SU-DHL-6 (cell line): ENCODE measurements around the gene TMEM200B.

Experiments used
- H2AFZ ChIP-seq: fragments of 200-600 bp; sonication (generic); 2 replicates; pipeline ENCODE4 v1.6.1; 2014; ENCODE audit warnings: low read depth, mild to moderate bottlenecking, moderate library complexity, mixed read lengths, antibody characterized with exemption, low read length; ENCODE audit not compliant: severe bottlenecking
- H3F3A ChIP-seq: fragments of 200-600 bp; shearing (Covaris generic); 2 replicates; pipeline ENCODE4 v1.6.0; 2016; ENCODE audit warnings: antibody characterized with exemption, mild to moderate bottlenecking; ENCODE audit not compliant: insufficient read depth
- H3K27ac ChIP-seq: fragments of 200-600 bp; sonication (generic); 2 replicates; pipeline ENCODE4 v1.5.1; 2016; ENCODE audit warnings: low read depth, mild to moderate bottlenecking, low read length, moderate library complexity, mixed read lengths
- H3K27me3 ChIP-seq: fragments of 200-600 bp; sonication (generic), shearing (Covaris generic); 2 replicates; pipeline ENCODE4 v1.6.0; 2014; ENCODE audit warnings: mild to moderate bottlenecking, low read length
- H3K36me3 ChIP-seq: fragments of 200-600 bp; sonication (generic); 2 replicates; pipeline ENCODE4 v1.6.1; 2014; ENCODE audit warnings: mild to moderate bottlenecking, low read length, mixed read lengths
- H3K4me2 ChIP-seq: fragments of 300-600, 200-600 bp; shearing (Covaris generic), sonication (generic); 2 replicates; pipeline ENCODE4 v1.6.0; 2014; ENCODE audit warnings: low read length, low read depth, mild to moderate bottlenecking; ENCODE audit not compliant: poor library complexity, severe bottlenecking
- H3K4me3 ChIP-seq: fragments of 200-600 bp; sonication (generic); 2 replicates; pipeline ENCODE4 v1.5.1; 2014; ENCODE audit warnings: antibody characterized with exemption, low read length, mild to moderate bottlenecking, mixed read lengths; ENCODE audit not compliant: insufficient read depth, poor library complexity, severe bottlenecking
- H3K79me2 ChIP-seq: fragments of 200-600 bp; sonication (generic); 2 replicates; pipeline ENCODE4 v1.6.1; 2014; ENCODE audit warnings: mild to moderate bottlenecking, low read length, moderate library complexity; ENCODE audit not compliant: insufficient read depth
- H3K9ac ChIP-seq: fragments of 200-600 bp; sonication (generic); 2 replicates; pipeline ENCODE4 v1.7.0; 2014; ENCODE audit warnings: mild to moderate bottlenecking, low read length
- H3K9me2 ChIP-seq: fragments of 200-600 bp; sonication (generic); replicated peaks from 2 replicates; pipeline ENCODE4 v1.6.1; 2014; ENCODE audit warnings: low read length; ENCODE audit not compliant: insufficient read depth
- H3K9me3 ChIP-seq: fragments of 200-600 bp; sonication (generic); 2 replicates; pipeline ENCODE4 v1.6.1; 2014; ENCODE audit warnings: low read length, mixed read lengths; ENCODE audit not compliant: insufficient read depth
- H4K20me1 ChIP-seq: fragments of 200-600 bp; sonication (generic); 2 replicates; pipeline ENCODE4 v1.6.1; 2014; ENCODE audit warnings: low read depth, mild to moderate bottlenecking, antibody characterized with exemption, low read length, moderate library complexity, mixed read lengths
- EZH2phosphoT487 ChIP-seq: fragments of 200-600 bp; sonication (generic), shearing (Covaris generic); conservative IDR thresholded peaks from 2 replicates; pipeline ENCODE4 v1.6.1; 2018; ENCODE audit warnings: mild to moderate bottlenecking, antibody characterized with exemption, low read length, moderate library complexity, mixed read lengths
- TF ChIP-seq, protein P1 (sequence below): fragments of 200-600 bp; sonication (generic); IDR thresholded peaks from one replicate; pipeline ENCODE4 v1.5.1; 2017; ENCODE audit warnings: antibody characterized with exemption, mild to moderate bottlenecking, low read length, moderate library complexity; ENCODE audit not compliant: insufficient read depth, poor library complexity, severe bottlenecking

TMEM200B gene

DNA sequence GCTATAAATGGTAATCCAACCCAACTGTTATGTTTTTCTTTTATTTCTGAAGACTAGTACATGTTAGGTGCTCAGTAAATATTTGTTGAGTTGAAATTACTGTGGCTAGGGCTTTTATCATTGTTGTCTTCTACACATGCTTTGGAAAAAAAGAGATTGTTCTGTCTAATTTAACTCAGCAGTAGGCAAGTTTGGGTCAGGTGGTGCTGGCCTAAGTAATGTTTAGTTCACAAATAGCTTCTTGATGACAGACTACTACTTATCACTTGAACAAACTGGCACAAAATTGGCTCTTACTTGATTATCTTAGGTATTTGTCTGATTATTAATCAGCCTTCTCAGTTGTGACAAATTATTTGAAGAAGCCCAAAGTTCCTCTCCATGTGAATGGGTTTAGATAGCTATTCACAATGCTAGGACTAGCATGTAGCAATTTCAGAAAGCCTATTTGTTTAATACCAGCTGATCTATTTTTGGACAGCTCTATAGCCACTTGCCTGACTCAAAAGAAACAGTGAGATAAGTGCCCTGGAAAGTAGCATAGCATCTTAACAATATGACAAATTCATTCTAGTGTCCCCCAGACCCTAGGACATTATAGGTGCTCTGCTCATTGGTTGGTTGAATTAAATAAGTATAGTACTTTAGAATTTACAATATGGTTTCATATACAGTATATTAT lies 32.6 kb downstream of the TMEM200B start:
- Histone ChIP-seq H4K20me1 (no peaks in the 10 kb centered on the region), H3K4me3 (no peak overlapping the region), H3K79me2 (no peaks in the 10 kb centered on the region), H3K9me3 (no peaks in the 10 kb centered on the region), H3K9ac (no peak overlapping the region), H3K9me2 (no peaks in the 10 kb centered on the region), H2AFZ (no peak overlapping the region), H3F3A (no peaks in the 10 kb centered on the region), H3K27me3 (no peaks in the 10 kb centered on the region), H3K4me2 (no peak overlapping the region), H3K27ac (no peak overlapping the region), H3K36me3 (peaks cover 3% of the 10 kb centered on the region; the same call in 1 of the 2 replicates)
- TF ChIP-seq, protein P1, sequence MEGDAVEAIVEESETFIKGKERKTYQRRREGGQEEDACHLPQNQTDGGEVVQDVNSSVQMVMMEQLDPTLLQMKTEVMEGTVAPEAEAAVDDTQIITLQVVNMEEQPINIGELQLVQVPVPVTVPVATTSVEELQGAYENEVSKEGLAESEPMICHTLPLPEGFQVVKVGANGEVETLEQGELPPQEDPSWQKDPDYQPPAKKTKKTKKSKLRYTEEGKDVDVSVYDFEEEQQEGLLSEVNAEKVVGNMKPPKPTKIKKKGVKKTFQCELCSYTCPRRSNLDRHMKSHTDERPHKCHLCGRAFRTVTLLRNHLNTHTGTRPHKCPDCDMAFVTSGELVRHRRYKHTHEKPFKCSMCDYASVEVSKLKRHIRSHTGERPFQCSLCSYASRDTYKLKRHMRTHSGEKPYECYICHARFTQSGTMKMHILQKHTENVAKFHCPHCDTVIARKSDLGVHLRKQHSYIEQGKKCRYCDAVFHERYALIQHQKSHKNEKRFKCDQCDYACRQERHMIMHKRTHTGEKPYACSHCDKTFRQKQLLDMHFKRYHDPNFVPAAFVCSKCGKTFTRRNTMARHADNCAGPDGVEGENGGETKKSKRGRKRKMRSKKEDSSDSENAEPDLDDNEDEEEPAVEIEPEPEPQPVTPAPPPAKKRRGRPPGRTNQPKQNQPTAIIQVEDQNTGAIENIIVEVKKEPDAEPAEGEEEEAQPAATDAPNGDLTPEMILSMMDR = no peak
- no peak for TF ChIP-seq EZH2phosphoT487

DNA sequence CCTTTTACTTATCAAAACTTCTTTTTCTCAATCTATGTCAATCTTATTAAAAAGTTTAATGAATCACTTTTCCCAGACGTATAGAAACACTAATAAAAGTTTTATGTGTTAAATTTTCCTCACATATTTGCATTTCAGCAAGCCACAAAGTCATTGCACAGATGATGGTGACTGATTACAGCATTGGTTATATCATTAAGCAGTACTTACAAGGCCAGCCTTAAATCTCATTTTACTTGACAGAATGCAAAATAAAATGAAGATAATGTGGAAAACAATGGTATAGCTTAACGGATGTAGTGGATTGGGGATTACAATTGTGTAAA lies 39.5 kb downstream of the TMEM200B start:
- H3K4me2 ChIP-seq = no peak overlapping the region
- H3K36me3 ChIP-seq = no peaks in the 10 kb centered on the region
- TF ChIP-seq, protein P1 = no peak
- TF ChIP-seq EZH2phosphoT487 = no peak
- H3K4me3 ChIP-seq = no peak overlapping the region
- no peaks in the 10 kb centered on the region for H3K9me2 ChIP-seq
- H3K27ac ChIP-seq = no peak overlapping the region
- H2AFZ ChIP-seq = no peak overlapping the region
- H3K79me2 ChIP-seq = no peaks in the 10 kb centered on the region
- no peaks in the 10 kb centered on the region for H3F3A ChIP-seq
- H3K9ac ChIP-seq = no peak overlapping the region
- no peaks in the 10 kb centered on the region for H4K20me1 ChIP-seq
- H3K27me3 ChIP-seq = no peaks in the 10 kb centered on the region
- no peaks in the 10 kb centered on the region for H3K9me3 ChIP-seq

GRCh38 chr1:29083317-29084195 lies 40.1 kb downstream of the TMEM200B start:
- Histone ChIP-seq H3K9ac (no peak overlapping the region), H3K27me3 (no peaks in the 10 kb centered on the region), H3K4me2 (no peak overlapping the region), H3K79me2 (no peaks in the 10 kb centered on the region), H3K9me3 (no peaks in the 10 kb centered on the region), H3K36me3 (no peaks in the 10 kb centered on the region), H3F3A (no peaks in the 10 kb centered on the region), H3K27ac (no peak overlapping the region), H4K20me1 (no peaks in the 10 kb centered on the region), H3K9me2 (no peaks in the 10 kb centered on the region), H3K4me3 (no peak overlapping the region), H2AFZ (no peak overlapping the region)
- TF ChIP-seq, protein P1 = no peak
- TF ChIP-seq EZH2phosphoT487 = no peak
